B cell (primary cell): Measurements from ENCODE around the gene SEMA3A.

Experiments used
- EZH2 ChIP-seq: IDR thresholded peaks from 2 replicates; pipeline ENCODE4 v1.6.1; 2012; ENCODE audit warnings: borderline replicate concordance, low read depth, mild to moderate bottlenecking, moderate library complexity, low read length; ENCODE audit not compliant: insufficient read depth, poor library complexity, severe bottlenecking
- TF ChIP-seq, protein P1 (sequence below): fragments of 200-600 bp; IDR thresholded peaks from one replicate; pipeline ENCODE4 v1.8.0; 2022; ENCODE audit warnings: antibody characterized with exemption, mild to moderate bottlenecking

DNA sequence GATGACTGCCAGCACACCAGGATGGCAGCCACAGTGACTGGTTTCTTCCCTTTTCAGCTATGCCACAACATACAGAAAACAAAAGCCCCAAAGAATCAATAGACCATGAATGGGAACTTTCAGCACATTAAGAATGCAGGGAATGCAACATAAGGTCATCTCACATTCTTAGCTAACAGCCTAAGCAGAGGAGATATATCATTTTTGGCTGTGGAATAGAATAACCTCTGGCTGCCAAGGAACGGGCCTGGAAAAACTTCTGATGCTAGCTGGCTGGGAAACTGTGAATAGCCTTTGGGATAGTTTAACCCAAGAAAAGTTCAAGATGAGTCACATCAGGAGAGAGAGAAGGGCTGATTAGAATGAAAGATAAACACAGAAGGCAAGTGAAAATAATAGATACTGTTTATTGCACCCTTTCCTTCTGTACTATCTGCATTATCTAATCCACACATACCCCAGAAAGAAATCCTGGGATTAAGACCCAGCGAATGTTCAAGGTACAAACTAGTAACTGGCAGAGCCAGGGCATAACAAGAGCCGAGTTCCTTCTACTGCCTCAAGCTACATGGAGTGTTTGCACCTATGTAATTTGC lies 169.2 kb downstream of the SEMA3A start:
- TF ChIP-seq, protein P1, sequence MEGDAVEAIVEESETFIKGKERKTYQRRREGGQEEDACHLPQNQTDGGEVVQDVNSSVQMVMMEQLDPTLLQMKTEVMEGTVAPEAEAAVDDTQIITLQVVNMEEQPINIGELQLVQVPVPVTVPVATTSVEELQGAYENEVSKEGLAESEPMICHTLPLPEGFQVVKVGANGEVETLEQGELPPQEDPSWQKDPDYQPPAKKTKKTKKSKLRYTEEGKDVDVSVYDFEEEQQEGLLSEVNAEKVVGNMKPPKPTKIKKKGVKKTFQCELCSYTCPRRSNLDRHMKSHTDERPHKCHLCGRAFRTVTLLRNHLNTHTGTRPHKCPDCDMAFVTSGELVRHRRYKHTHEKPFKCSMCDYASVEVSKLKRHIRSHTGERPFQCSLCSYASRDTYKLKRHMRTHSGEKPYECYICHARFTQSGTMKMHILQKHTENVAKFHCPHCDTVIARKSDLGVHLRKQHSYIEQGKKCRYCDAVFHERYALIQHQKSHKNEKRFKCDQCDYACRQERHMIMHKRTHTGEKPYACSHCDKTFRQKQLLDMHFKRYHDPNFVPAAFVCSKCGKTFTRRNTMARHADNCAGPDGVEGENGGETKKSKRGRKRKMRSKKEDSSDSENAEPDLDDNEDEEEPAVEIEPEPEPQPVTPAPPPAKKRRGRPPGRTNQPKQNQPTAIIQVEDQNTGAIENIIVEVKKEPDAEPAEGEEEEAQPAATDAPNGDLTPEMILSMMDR = no peak
- no peak for TF ChIP-seq EZH2
